Kidney epithelial cell (primary cell): ENCODE results near the gene HLA-F. TPM values are rescaled to one million over a fixed set of nuclear protein-coding genes. Genes with fewer than 3 reads are reported as not detected.

ENCODE experiments used
- DNase-seq: peaks from one replicate; pipeline ENCODE4 v3.0.0-alpha.2; 2010; ENCODE audit warnings: low read depth
- H3K27me3 ChIP-seq: 2 replicates; pipeline ENCODE4 v1.6.0; 2011; ENCODE audit warnings: low read length; ENCODE audit not compliant: control insufficient read depth, insufficient read depth
- H3K36me3 ChIP-seq: 2 replicates; pipeline ENCODE4 v1.5.1; 2011; ENCODE audit warnings: low read length; ENCODE audit not compliant: control insufficient read depth, insufficient read depth
- H3K4me3 ChIP-seq: 2 replicates; pipeline ENCODE4 v1.5.1; 2011; ENCODE audit warnings: low read depth, mild to moderate bottlenecking, control low read depth, low read length
- CTCF ChIP-seq: IDR thresholded peaks from 2 replicates; pipeline ENCODE4 v1.5.1; 2011; ENCODE audit warnings: mild to moderate bottlenecking, moderate library complexity, low read length, control low read depth, inconsistent platforms; ENCODE audit not compliant: insufficient read depth, poor library complexity, severe bottlenecking
- total RNA-seq: library from RNA; depleted of rRNA; stranded (reverse); fragments of >200 nt; gene quantifications from 2 replicates; pipeline ENCODE4 v1.2.3, GENCODE V29; 2015

Gene HLA-F
- total RNA-seq, 1 donor from 2014 or later = 9.0 TPM

- H3K4me3 ChIP-seq = no peak overlapping the region
- H3K27me3 ChIP-seq = no peaks in the 10 kb centered on the region
- TF ChIP-seq CTCF = no peak
- no peak for DNase-seq
- no peaks in the 10 kb centered on the region for H3K36me3 ChIP-seq
These were observed 20.9 kb downstream of the HLA-F start for GRCh38 chr6:29744131-29744530.

GRCh38 chr6:29744621-29745020 lies 21.4 kb downstream of the HLA-F start:
- Histone ChIP-seq H3K36me3 (no peaks in the 10 kb centered on the region), H3K27me3 (no peaks in the 10 kb centered on the region), H3K4me3 (no peak overlapping the region)
- no peak for TF ChIP-seq CTCF
- DNase-seq = no peak

- TF ChIP-seq CTCF = no peak
- no peaks in the 10 kb centered on the region for H3K36me3 ChIP-seq
- H3K27me3 ChIP-seq = no peaks in the 10 kb centered on the region
- no peak for DNase-seq
- no peak overlapping the region for H3K4me3 ChIP-seq
These were observed 22.2 kb downstream of the HLA-F start for GRCh38 chr6:29745386-29745785.

GRCh38 chr6:29745855-29746449 lies 22.7 kb downstream of the HLA-F start:
- DNase-seq = no peak
- Histone ChIP-seq H3K36me3 (no peaks in the 10 kb centered on the region), H3K27me3 (no peaks in the 10 kb centered on the region), H3K4me3 (no peak overlapping the region)
- TF ChIP-seq CTCF = no peak

GRCh38 chr6:29746846-29747687 lies 23.8 kb downstream of the HLA-F start:
- H3K27me3 ChIP-seq = no peaks in the 10 kb centered on the region
- H3K36me3 ChIP-seq = no peaks in the 10 kb centered on the region
- TF ChIP-seq CTCF = no peak
- no peak for DNase-seq
- H3K4me3 ChIP-seq = no peak overlapping the region
